Measurements from ENCODE around the gene DCUN1D2.

Gene DCUN1D2

GRCh38 chr13:113420833-113421600 is 69.5 kb downstream of the DCUN1D2 start:
- peak; percentile 9 for DNase-seq

- DNase-seq, result no peak
Measured at GRCh38 chr13:113420232-113420631, 70.3 kb downstream of the DCUN1D2 start.

- DNase-seq, result no peak
Measured at GRCh38 chr13:113419531-113420193, 70.8 kb downstream of the DCUN1D2 start.

GRCh38 chr13:113418722-113419049 is 71.8 kb downstream of the DCUN1D2 start:
- no peak for DNase-seq

GRCh38 chr13:113417836-113418721 is 72.4 kb downstream of the DCUN1D2 start:
- no peak for DNase-seq

GRCh38 chr13:113417008-113417751 is 73.3 kb downstream of the DCUN1D2 start:
- DNase-seq, result no peak

GRCh38 chr13:113415825-113416224 is 74.7 kb downstream of the DCUN1D2 start:
- no peak for DNase-seq

- DNase-seq, result no peak
Measured at GRCh38 chr13:113415032-113415431, 75.5 kb downstream of the DCUN1D2 start.

GRCh38 chr13:113414335-113414734 is 76.2 kb downstream of the DCUN1D2 start:
- no peak for DNase-seq

- no peak for DNase-seq
Measured at GRCh38 chr13:113413898-113414282, 76.6 kb downstream of the DCUN1D2 start.

- DNase-seq, result no peak
Measured at GRCh38 chr13:113413178-113413897, 77.2 kb downstream of the DCUN1D2 start.

GRCh38 chr13:113412440-113412839 is 78.1 kb downstream of the DCUN1D2 start:
- DNase-seq, result no peak

GRCh38 chr13:113411216-113412023 is 79.1 kb downstream of the DCUN1D2 start:
- no peak for DNase-seq

GRCh38 chr13:113410472-113411201 is 79.9 kb downstream of the DCUN1D2 start:
- no peak for DNase-seq

- no peak for DNase-seq
Measured at GRCh38 chr13:113408562-113408961, 81.9 kb downstream of the DCUN1D2 start.

GRCh38 chr13:113407531-113408393 is 82.7 kb downstream of the DCUN1D2 start:
- no peak for DNase-seq

- no peak for DNase-seq
Measured at GRCh38 chr13:113407103-113407530, 83.4 kb downstream of the DCUN1D2 start.

GRCh38 chr13:113406321-113407102 is 84.0 kb downstream of the DCUN1D2 start:
- DNase-seq, result no peak

Data from activated CD4-positive, alpha-beta T cell treated with anti-CD3 and anti-CD28 coated beads, Interleukin-2, Interleukin-6, amounts not matched to agents 100 ng/mL and 50 ng/mL, durations not matched to agents 16 hours and 8 hours (primary cell).